Measurements from ENCODE around the gene ANKEF1. TPM values are rescaled to one million over a fixed set of nuclear protein-coding genes. Genes with fewer than 3 reads are reported as not detected.

ANKEF1 gene
- 0.58 and 0.68 TPM in 2 replicates for total RNA-seq

GRCh38 chr20:10034717-10035571 is at the start of gene ANKEF1:
Gene ANKEF1 (plus strand): TSS chr20:10034987. CDS start chr20:10038302, 3,315 bp downstream.

Other genes starting within 250 kb of the ANKEF1 start
- gene PAK5, start 195.9 kb upstream of the ANKEF1 start, total RNA-seq: not detected in 2 replicates
- 0.35 and 2.1 TPM in 2 replicates for gene SNAP25, start 183.8 kb downstream of the ANKEF1 start, total RNA-seq

All from pericardium fibroblast (primary cell).